ENCODE measurements around the gene IL24. TPM values are rescaled to one million over a fixed set of nuclear protein-coding genes. Genes with fewer than 3 reads are reported as not detected.

The IL24 gene
- total RNA-seq, 1 experiment from 2014 or later, result 0.37 TPM

Other genes starting within 250 kb of the IL24 start
- 27.9 and 28.4 TPM in 2 replicates for gene MAPKAPK2, start 212.5 kb upstream of the IL24 start, total RNA-seq (2014; rRNA removed; shearing (Covaris generic))
- 0.26 TPM in 1 of 2 replicates, not detected in the other for gene IL19, start 126.7 kb upstream of the IL24 start, total RNA-seq (2014; rRNA removed; shearing (Covaris generic))
- gene IL10, start 124.9 kb upstream of the IL24 start, total RNA-seq (2014; rRNA removed; shearing (Covaris generic)), result not detected in 2 replicates
- gene IL20, start 31.8 kb upstream of the IL24 start, total RNA-seq (2014; rRNA removed; shearing (Covaris generic)), result not detected in 2 replicates
- gene FCMR, start 24.5 kb downstream of the IL24 start, total RNA-seq (2014; rRNA removed; shearing (Covaris generic)), result 1.7 and 2.8 TPM in 2 replicates
- not detected in 2 replicates for gene PIGR, start 49.0 kb downstream of the IL24 start, total RNA-seq (2014; rRNA removed; shearing (Covaris generic))
- gene FCAMR, start 73.0 kb downstream of the IL24 start, total RNA-seq (2014; rRNA removed; shearing (Covaris generic)), result not detected in 2 replicates
- 0.13 and 0.50 TPM in 2 replicates for gene C1orf116, start 135.3 kb downstream of the IL24 start, total RNA-seq (2014; rRNA removed; shearing (Covaris generic))
- gene YOD1, start 153.8 kb downstream of the IL24 start, total RNA-seq (2014; rRNA removed; shearing (Covaris generic)), result 9.2 and 9.4 TPM in 2 replicates
- gene PFKFB2, start 155.8 kb downstream of the IL24 start, total RNA-seq (2014; rRNA removed; shearing (Covaris generic)), result 24.0 and 24.9 TPM in 2 replicates
- gene C4BPB, start 191.4 kb downstream of the IL24 start, total RNA-seq (2014; rRNA removed; shearing (Covaris generic)), result not detected in 2 replicates
- gene C4BPA, start 206.8 kb downstream of the IL24 start, total RNA-seq (2014; rRNA removed; shearing (Covaris generic)), result not detected in 2 replicates